Common myeloid progenitor, CD34-positive (primary cell): ENCODE results near the gene MAP3K8.

Experiments
- CTCF ChIA-PET: fragments of 350-600 bp; sonication (Branson Sonifier 250); formaldehyde crosslinking; loops from one replicate; lab custom pipeline; 2021; ENCODE audit warnings: antibody characterized with exemption; lab: Charles Lee
- POLR2A ChIA-PET: fragments of 350-600 bp; sonication (Branson Sonifier 250); formaldehyde crosslinking; loops from one replicate; lab custom pipeline; 2021; ENCODE audit warnings: antibody characterized with exemption; lab: Charles Lee
- DNase-seq, 3 donors: peaks; one replicate each; pipeline versions ENCODE4 v3.0.0 to v3.0.0-alpha.2; 2013
- H3K27ac ChIP-seq, 2 experiments: 1 replicate in 1 of 2; 2 replicates in 1 of 2; pipeline ENCODE4 v1.7.0; 2013; ENCODE audit warnings: inconsistent platforms in 2 of 2, low read length in 2 of 2, mild to moderate bottlenecking in 2 of 2, low read depth in 1 of 2, moderate library complexity in 1 of 2; ENCODE audit not compliant: severe bottlenecking in 2 of 2, insufficient read depth in 1 of 2, poor library complexity in 1 of 2
- H3K27me3 ChIP-seq, 5 experiments: replicated peaks in 2 of 5; 1 replicate in 3 of 5; 2 replicates in 2 of 5; pipeline versions ENCODE4 v1.6.1 to v1.7.0; 2013; ENCODE audit warnings: low read length in 4 of 5, mild to moderate bottlenecking in 2 of 5, moderate library complexity in 2 of 5, inconsistent platforms in 1 of 5; ENCODE audit not compliant: insufficient read depth in 5 of 5, control insufficient read depth in 4 of 5
- H3K36me3 ChIP-seq, 4 experiments: 1 replicate in 2 of 4; 2 replicates in 2 of 4; pipeline versions ENCODE4 v1.6.1 to v1.7.0; 2013; ENCODE audit warnings: low read length in 3 of 4, control low read depth in 1 of 4, mild to moderate bottlenecking in 1 of 4; ENCODE audit not compliant: control insufficient read depth in 4 of 4, insufficient read depth in 4 of 4
- H3K4me1 ChIP-seq, 4 experiments: 1 replicate in 3 of 4; 2 replicates in 1 of 4; pipeline versions ENCODE4 v1.6.1 to v1.7.1; 2013; ENCODE audit warnings: low read length in 3 of 4, mild to moderate bottlenecking in 3 of 4, control low read depth in 1 of 4, inconsistent platforms in 1 of 4, moderate library complexity in 1 of 4; ENCODE audit not compliant: control insufficient read depth in 4 of 4, insufficient read depth in 4 of 4; ENCODE audit errors: control extremely low read depth in 1 of 4
- H3K4me3 ChIP-seq, 7 experiments: 1 replicate in 4 of 7; 2 replicates in 3 of 7; pipeline versions ENCODE4 v1.5.1 to v1.7.0; 2013; ENCODE audit warnings: mild to moderate bottlenecking in 7 of 7, low read length in 6 of 7, moderate library complexity in 6 of 7, inconsistent platforms in 2 of 7, low read depth in 2 of 7, control low read depth in 1 of 7; ENCODE audit not compliant: insufficient read depth in 4 of 7, control insufficient read depth in 1 of 7; ENCODE audit errors: extremely low read depth in 1 of 7
- H3K9me3 ChIP-seq, 5 experiments: 1 replicate in 4 of 5; 2 replicates in 1 of 5; pipeline versions ENCODE4 v1.6.1 to v1.7.1; 2013; ENCODE audit warnings: low read length in 4 of 5, mild to moderate bottlenecking in 2 of 5, inconsistent platforms in 1 of 5, low read depth in 1 of 5, moderate library complexity in 1 of 5; ENCODE audit not compliant: control insufficient read depth in 4 of 5, insufficient read depth in 2 of 5; ENCODE audit errors: control extremely low read depth in 1 of 5
- WGBS: methylation state at CpG from one replicate; pipeline ENCODE4 v1.1.5; 2013; ENCODE audit not compliant: insufficient coverage; 5-methylcytosine and 5-hydroxymethylcytosine counted together

MAP3K8 gene

DNA sequence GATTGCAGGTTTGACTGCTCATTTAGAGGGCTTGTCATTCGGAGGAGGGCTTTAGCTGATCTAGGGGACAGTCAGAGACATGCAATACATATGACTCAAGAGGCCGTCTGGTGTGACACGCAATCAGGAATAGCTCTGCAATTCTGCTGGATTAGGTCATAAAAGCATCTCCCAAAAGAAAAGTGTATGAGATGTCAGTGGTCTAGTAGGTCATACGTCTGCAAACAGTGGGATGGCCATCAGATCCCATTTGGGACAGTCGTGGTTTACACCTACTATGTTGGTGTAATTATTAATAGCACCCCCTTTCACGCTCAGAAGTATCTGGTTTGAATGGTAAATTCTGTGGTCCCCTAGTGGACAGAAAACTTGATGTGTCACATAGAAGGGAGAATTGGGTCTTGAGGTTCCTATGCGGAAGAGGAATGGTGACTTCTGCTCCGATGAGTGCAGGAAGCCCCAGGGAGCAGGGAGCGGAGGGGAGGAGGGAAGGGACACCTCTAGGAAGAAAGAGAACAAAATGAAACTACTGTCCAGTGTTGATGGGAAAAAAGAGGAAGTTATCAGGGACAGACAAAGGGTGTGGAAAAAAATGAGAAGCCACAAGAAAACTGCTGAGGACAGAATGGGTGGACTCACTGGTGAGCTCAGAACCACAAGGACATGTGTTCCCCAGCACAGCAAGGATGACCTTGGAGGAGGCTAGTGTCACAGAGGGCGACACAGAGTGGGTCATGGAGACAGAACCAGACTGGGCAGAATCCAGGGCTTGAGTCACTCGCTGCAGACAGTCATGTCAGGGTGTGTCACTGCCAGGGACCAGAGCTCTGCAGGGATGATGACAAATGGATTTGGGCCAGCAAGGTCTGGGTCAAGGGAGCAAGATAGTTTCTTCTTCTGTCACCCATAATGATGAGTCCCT lies 59.9 kb downstream of the MAP3K8 start:
- CTCF ChIA-PET, result interaction anchor here (0.9 to 2.7 kb wide), 10 partner anchors 8 to 74 kb away, joined by 3 to 8 read pairs (median 4); no protein-coding TSS in a partner anchor
- Histone ChIP-seq H3K4me1 (peaks cover 43 to 97% (median 84%) of the 10 kb centered on the region in 4 experiments), H3K36me3 (no peaks in the 10 kb centered on the region), H3K9me3 (no peaks in the 10 kb centered on the region), H3K4me3 (peak overlapping the region in 3 of 7 experiments; percentile 37 to 61 (median 44)), H3K27me3 (no peaks in the 10 kb centered on the region), H3K27ac (peak overlapping the region in 1 of 2 experiments; percentile 7)
- DNase-seq, result peak; percentile 55 to 93 (median 89)
- WGBS, result 49% methylated on average over 8 of the region's 11 CpGs
- POLR2A ChIA-PET, result interaction anchor here (1.0 kb wide), 1 partner anchor 36 kb away, joined by 5 read pairs; no protein-coding TSS in a partner anchor

DNA sequence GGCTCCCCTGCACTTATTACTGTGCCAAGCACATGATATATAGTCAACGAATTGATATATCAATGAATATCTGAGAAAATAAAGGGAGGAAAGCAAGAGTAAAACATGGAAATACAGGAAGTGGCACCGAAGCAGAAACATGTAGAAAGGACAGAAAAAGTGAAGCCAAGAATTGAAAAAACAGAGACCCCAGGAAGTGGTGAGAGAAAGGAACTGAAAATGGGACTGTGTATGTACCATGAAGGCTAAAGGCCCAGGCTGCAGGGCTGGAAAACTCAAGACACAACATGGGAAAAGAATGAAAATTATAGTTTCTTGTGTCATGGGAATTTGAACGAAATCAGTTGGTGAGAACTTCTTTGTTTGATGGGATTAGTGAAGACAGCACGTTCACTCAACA lies 60.6 kb downstream of the MAP3K8 start:
- POLR2A ChIA-PET, result interaction anchor here (1.0 kb wide), 1 partner anchor 36 kb away, joined by 5 read pairs; no protein-coding TSS in a partner anchor
- CTCF ChIA-PET, result interaction anchor here (0.9 to 1.2 kb wide), 2 partner anchors 12 to 75 kb away, joined by 3 read pairs; no protein-coding TSS in a partner anchor
- no peaks in the 10 kb centered on the region for H3K27me3 ChIP-seq
- no peak overlapping the region for H3K4me3 ChIP-seq
- WGBS, result 73% methylated on average over 4 of the region's 4 CpGs
- no peak for DNase-seq
- peaks cover 38 to 92% (median 80%) of the 10 kb centered on the region in 4 experiments for H3K4me1 ChIP-seq
- no peaks in the 10 kb centered on the region for H3K9me3 ChIP-seq
- H3K27ac ChIP-seq, result no peak overlapping the region
- H3K36me3 ChIP-seq, result no peaks in the 10 kb centered on the region

GRCh38 chr10:30495687-30496086 lies 61.7 kb downstream of the MAP3K8 start:
- 90% methylated on average over 2 of the region's 6 CpGs for WGBS
- H3K27me3 ChIP-seq, result no peaks in the 10 kb centered on the region
- no peaks in the 10 kb centered on the region for H3K9me3 ChIP-seq
- no peaks in the 10 kb centered on the region for H3K36me3 ChIP-seq
- DNase-seq, result no peak
- POLR2A ChIA-PET, result interaction anchor here (0.6 kb wide), 1 partner anchor 28 kb away, joined by 3 read pairs; no protein-coding TSS in a partner anchor
- no peak overlapping the region for H3K27ac ChIP-seq
- CTCF ChIA-PET, result no interaction called here
- H3K4me3 ChIP-seq, result no peak overlapping the region
- H3K4me1 ChIP-seq, result peaks cover 29 to 90% (median 78%) of the 10 kb centered on the region in 4 experiments

DNA sequence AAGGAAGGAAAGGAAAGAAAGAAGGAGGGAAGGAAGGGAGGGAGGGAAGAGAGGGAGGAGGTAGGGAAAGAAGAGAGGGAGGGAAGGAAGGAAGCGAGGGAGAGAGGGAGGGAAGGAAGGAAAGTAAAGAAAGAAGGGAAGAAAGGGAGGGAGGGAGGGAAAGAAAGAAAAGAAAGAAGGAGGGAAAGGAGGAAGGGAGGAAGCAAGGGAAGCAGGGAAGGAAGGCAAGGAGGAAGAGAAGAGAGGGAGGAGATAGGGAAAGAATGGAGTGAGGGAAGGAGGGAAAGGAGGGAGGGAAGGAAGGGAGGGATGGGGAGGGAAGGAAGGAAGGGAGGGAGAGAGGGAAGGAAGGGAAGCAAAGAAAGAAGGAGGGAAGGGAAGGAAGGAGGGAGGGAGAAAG lies 65.8 kb downstream of the MAP3K8 start:
- Histone ChIP-seq H3K9me3 (no peaks in the 10 kb centered on the region), H3K36me3 (no peaks in the 10 kb centered on the region), H3K27me3 (no peaks in the 10 kb centered on the region), H3K4me3 (no peak overlapping the region), H3K27ac (no peak overlapping the region), H3K4me1 (peaks cover 36 to 88% (median 75%) of the 10 kb centered on the region in 4 experiments)
- no peak for DNase-seq
- ChIA-PET POLR2A (interaction anchor here (0.7 kb wide), 1 partner anchor 246 kb away, joined by 4 read pairs; no protein-coding TSS in a partner anchor), CTCF (interaction anchor here (1.0 to 1.6 kb wide), 2 partner anchors 30 to 32 kb away, joined by 3 to 5 read pairs; no protein-coding TSS in a partner anchor)
- WGBS, result 100% methylated on average over 1 of the region's 1 CpG

DNA sequence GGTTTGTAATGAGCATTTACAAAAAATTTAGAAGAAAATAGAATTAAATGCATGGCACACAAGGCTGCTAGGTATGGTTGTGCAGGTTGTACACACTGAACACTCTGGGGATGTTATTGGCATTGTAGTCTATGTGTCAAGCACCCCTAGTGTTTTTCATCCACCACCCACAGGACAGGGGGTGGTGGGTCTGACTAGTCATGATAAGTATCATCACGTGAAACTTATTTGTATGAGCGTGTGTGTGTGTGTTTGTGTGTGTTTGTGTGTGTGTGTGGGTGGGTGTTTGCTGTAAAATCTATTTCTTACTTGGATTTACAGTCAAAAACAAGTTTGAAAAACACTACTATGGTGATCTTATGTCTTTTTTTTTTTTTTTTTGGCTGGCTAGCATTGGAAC lies 66.5 kb downstream of the MAP3K8 start:
- H3K4me1 ChIP-seq, result peaks cover 39 to 88% (median 79%) of the 10 kb centered on the region in 4 experiments
- H3K4me3 ChIP-seq, result no peak overlapping the region
- no peak for DNase-seq
- no peaks in the 10 kb centered on the region for H3K36me3 ChIP-seq
- no peak overlapping the region for H3K27ac ChIP-seq
- 100% methylated on average over 1 of the region's 2 CpGs for WGBS
- no peaks in the 10 kb centered on the region for H3K9me3 ChIP-seq
- ChIA-PET POLR2A (interaction anchor here (0.6 kb wide), 1 partner anchor 26 kb away, joined by 3 read pairs; no protein-coding TSS in a partner anchor), CTCF (interaction anchor here (0.7 kb wide), 1 partner anchor 32 kb away, joined by 3 read pairs; no protein-coding TSS in a partner anchor)
- no peaks in the 10 kb centered on the region for H3K27me3 ChIP-seq

GRCh38 chr10:30500963-30501504 lies 67.0 kb downstream of the MAP3K8 start:
- WGBS, result 46% methylated on average over 2 of the region's 3 CpGs
- no peaks in the 10 kb centered on the region for H3K9me3 ChIP-seq
- ChIA-PET POLR2A (interaction anchor here (0.6 to 0.9 kb wide), 2 partner anchors 25 to 29 kb away, joined by 3 read pairs; no protein-coding TSS in a partner anchor), CTCF (interaction anchor here (0.7 to 1.3 kb wide), 2 partner anchors 12 to 31 kb away, joined by 3 to 5 read pairs; no protein-coding TSS in a partner anchor)
- H3K27me3 ChIP-seq, result no peaks in the 10 kb centered on the region
- H3K27ac ChIP-seq, result no peak overlapping the region
- H3K4me1 ChIP-seq, result peaks cover 42 to 93% (median 84%) of the 10 kb centered on the region in 4 experiments
- H3K36me3 ChIP-seq, result no peaks in the 10 kb centered on the region
- DNase-seq, result peak in 2 of 3 donors; percentile 57 to 63
- H3K4me3 ChIP-seq, result peak overlapping the region in 1 of 7 experiments; percentile 6
